Measurements from ENCODE around the gene SFTA2. TPM values are rescaled to one million over a fixed set of nuclear protein-coding genes. Genes with fewer than 3 reads are reported as not detected.
"Not testable (repeated sequence)": the region's sequence is repeated elsewhere in the genome, so short reads cannot be mapped to it uniquely, and the experiment has no call there.

The SFTA2 gene
- total RNA-seq, 1 experiment from 2014 or later, result not detected

GRCh38 chr6:30912746-30913520 is 19.0 kb downstream of the SFTA2 start:
- Mint-ChIP-seq H3K4me1 (peaks cover 31 to 37% of the 10 kb centered on the region in 2 experiments), H3K27ac (peak overlapping the region in 1 of 3 experiments; percentile 18; a peak in 1 of 7 replicates), H3K27me3 (ENCODE audit: low read depth) (no peaks in the 10 kb centered on the region; the same call in 1 of the 2 replicates), H3K9me3 (no peaks in the 10 kb centered on the region), H3K4me3 (peak overlapping the region; percentile 82 to 93; a peak in 4 of 5 replicates), H3K36me3 (ENCODE audit: insufficient read depth in 1 of 3, low read depth in 3 of 3) (peaks cover 38 to 72% (median 69%) of the 10 kb centered on the region in 3 experiments)
- no CpG with 5 or more reads among the region's 8 CpGs for WGBS (ENCODE audit: extremely low coverage, insufficient read length, low lambda C conversion rate)
- Histone ChIP-seq H3K18ac (ENCODE audit: insufficient read length, low read depth, low read length) (no peak overlapping the region), H4K5ac (ENCODE audit: insufficient read length, low read depth, low read length) (no peak overlapping the region), H2AK5ac (ENCODE audit: insufficient read length, low read length) (no peak overlapping the region), H3T11ph (ENCODE audit: low read length) (no peak overlapping the region), H2AFZ (ENCODE audit: low read length) (no peak overlapping the region), H3K9ac (ENCODE audit: extremely low read depth, insufficient read length, low read length) (no peak overlapping the region), H4K91ac (ENCODE audit: insufficient read length, low read depth, low read length) (no peak overlapping the region), H3K9me3 (ENCODE audit: control insufficient read depth, low read depth, low read length) (no peaks in the 10 kb centered on the region), H3K56ac (ENCODE audit: insufficient read length, low read depth, low read length) (no peak overlapping the region), H3K27me3 (ENCODE audit: insufficient read depth, low read length) (no peaks in the 10 kb centered on the region), H3K4me1 (ENCODE audit: insufficient read depth, low read length) (peaks cover 4% of the 10 kb centered on the region; the same call in 1 of the 2 replicates), H3K4me2 (ENCODE audit: insufficient read depth, insufficient read length, low read length) (peak overlapping the region; percentile 78), H2BK15ac (ENCODE audit: low read depth, low read length) (no peak overlapping the region), H3K79me1 (ENCODE audit: insufficient read depth, low read depth, low read length, poor library complexity, severe bottlenecking) (no peaks in the 10 kb centered on the region), H2BK20ac (ENCODE audit: low read depth, low read length, poor library complexity, severe bottlenecking) (no peak overlapping the region), H4K20me1 (ENCODE audit: control insufficient read depth, insufficient read depth, insufficient read length) (no peaks in the 10 kb centered on the region), H3K14ac (ENCODE audit: insufficient read depth, low read length) (no peak overlapping the region), H4K8ac (replicated peaks; ENCODE audit: insufficient read length, low read depth, low read length) (no peak overlapping the region), H3K79me2 (ENCODE audit: insufficient read depth, low read length) (peaks cover 2% of the 10 kb centered on the region; the same call in 1 of the 2 replicates), H3K23me2 (ENCODE audit: insufficient read length, low read depth, low read length, poor library complexity, severe bottlenecking) (peaks cover 17% of the 10 kb centered on the region), H2BK120ac (ENCODE audit: low read depth, low read length, poor library complexity, severe bottlenecking) (no peak overlapping the region), H2BK5ac (ENCODE audit: insufficient read length, low read length) (no peak overlapping the region), H3K23ac (ENCODE audit: insufficient read length, low read depth, low read length) (no peak overlapping the region), H2BK12ac (ENCODE audit: insufficient read length, low read depth, low read length) (no peak overlapping the region), H3K4ac (ENCODE audit: low read depth, low read length) (no peak overlapping the region), H3K27ac (ENCODE audit: insufficient read length, low read depth, low read length) (no peak overlapping the region)
- no peak for DNase-seq
- TF ChIP-seq CTCF (conservative IDR thresholded peaks at IDR 0.05), result no peak

GRCh38 chr6:30910473-30910872 is 21.5 kb downstream of the SFTA2 start:
- not testable (repeated sequence) for H3K9me3 Mint-ChIP-seq; H3K18ac ChIP-seq (ENCODE audit: insufficient read length, low read depth, low read length); H2AK5ac ChIP-seq (ENCODE audit: insufficient read length, low read length); H3K56ac ChIP-seq (ENCODE audit: insufficient read length, low read depth, low read length); H3K27me3 Mint-ChIP-seq (ENCODE audit: low read depth); H3K27ac ChIP-seq (ENCODE audit: insufficient read length, low read depth, low read length); H4K8ac ChIP-seq (replicated peaks; ENCODE audit: insufficient read length, low read depth, low read length); H3K9ac ChIP-seq (ENCODE audit: extremely low read depth, insufficient read length, low read length); H3K9me3 ChIP-seq (ENCODE audit: control insufficient read depth, low read depth, low read length); H3T11ph ChIP-seq (ENCODE audit: low read length); H2AFZ ChIP-seq (ENCODE audit: low read length); H2BK15ac ChIP-seq (ENCODE audit: low read depth, low read length); H3K4me1 ChIP-seq (ENCODE audit: insufficient read depth, low read length); H4K20me1 ChIP-seq (ENCODE audit: control insufficient read depth, insufficient read depth, insufficient read length); H3K27me3 ChIP-seq (ENCODE audit: insufficient read depth, low read length); H3K23ac ChIP-seq (ENCODE audit: insufficient read length, low read depth, low read length); H4K5ac ChIP-seq (ENCODE audit: insufficient read length, low read depth, low read length); H3K4ac ChIP-seq (ENCODE audit: low read depth, low read length); H2BK120ac ChIP-seq (ENCODE audit: low read depth, low read length, poor library complexity, severe bottlenecking); H2BK12ac ChIP-seq (ENCODE audit: insufficient read length, low read depth, low read length); H2BK20ac ChIP-seq (ENCODE audit: low read depth, low read length, poor library complexity, severe bottlenecking); H3K27ac Mint-ChIP-seq; H3K79me2 ChIP-seq (ENCODE audit: insufficient read depth, low read length); H2BK5ac ChIP-seq (ENCODE audit: insufficient read length, low read length); DNase-seq; H3K4me2 ChIP-seq (ENCODE audit: insufficient read depth, insufficient read length, low read length); H3K79me1 ChIP-seq (ENCODE audit: insufficient read depth, low read depth, low read length, poor library complexity, severe bottlenecking); H4K91ac ChIP-seq (ENCODE audit: insufficient read length, low read depth, low read length); H3K14ac ChIP-seq (ENCODE audit: insufficient read depth, low read length)
- peaks cover 17% of the 10 kb centered on the region for H3K23me2 ChIP-seq (ENCODE audit: insufficient read length, low read depth, low read length, poor library complexity, severe bottlenecking)
- peak overlapping the region in 1 of 2 experiments; percentile 19; a peak in 2 of 5 replicates for H3K4me3 Mint-ChIP-seq
- no CpG with 5 or more reads among the region's 12 CpGs for WGBS (ENCODE audit: extremely low coverage, insufficient read length, low lambda C conversion rate)
- peaks cover 32 to 42% of the 10 kb centered on the region in 2 experiments for H3K4me1 Mint-ChIP-seq
- peaks cover 26 to 47% (median 45%) of the 10 kb centered on the region in 3 experiments for H3K36me3 Mint-ChIP-seq (ENCODE audit: insufficient read depth in 1 of 3, low read depth in 3 of 3)

Data from H9 (cell line).